ENCODE results near the gene CNN1.

The CNN1 gene

GRCh38 chr19:11586331-11586730 is 47.7 kb downstream of the CNN1 start:
- H3K27ac ChIP-seq (ENCODE audit: low read depth, low read length): no peak overlapping the region
- no peaks in the 10 kb centered on the region for H3K9me2 ChIP-seq (replicated peaks; ENCODE audit: insufficient read depth, low read length)

GRCh38 chr19:11587302-11587974 is 48.8 kb downstream of the CNN1 start:
- Histone ChIP-seq H3K4me2 (ENCODE audit: low read depth, low read length, poor library complexity, severe bottlenecking) (no peak overlapping the region), H3K4me3 (ENCODE audit: insufficient read depth, low read length, poor library complexity, severe bottlenecking) (no peak overlapping the region), H3K9me2 (replicated peaks; ENCODE audit: insufficient read depth, low read length) (no peaks in the 10 kb centered on the region), H3K36me3 (ENCODE audit: low read length) (no peaks in the 10 kb centered on the region), H3K27ac (ENCODE audit: low read depth, low read length) (0 out of 2 replicates have a peak overlapping the region, but pooled peaks have one; percentile 23), H3K9me3 (ENCODE audit: insufficient read depth, low read length) (no peaks in the 10 kb centered on the region), H3K27me3 (ENCODE audit: low read length) (no peaks in the 10 kb centered on the region), H3K9ac (ENCODE audit: low read length) (no peak overlapping the region), H3K79me2 (ENCODE audit: insufficient read depth, low read length) (no peaks in the 10 kb centered on the region), H2AFZ (ENCODE audit: low read depth, low read length, severe bottlenecking) (no peak overlapping the region), H4K20me1 (ENCODE audit: low read depth, low read length) (no peaks in the 10 kb centered on the region), H3F3A (ENCODE audit: insufficient read depth) (no peaks in the 10 kb centered on the region; the same call in 1 of the 2 replicates)
- TF ChIP-seq, protein P1, sequence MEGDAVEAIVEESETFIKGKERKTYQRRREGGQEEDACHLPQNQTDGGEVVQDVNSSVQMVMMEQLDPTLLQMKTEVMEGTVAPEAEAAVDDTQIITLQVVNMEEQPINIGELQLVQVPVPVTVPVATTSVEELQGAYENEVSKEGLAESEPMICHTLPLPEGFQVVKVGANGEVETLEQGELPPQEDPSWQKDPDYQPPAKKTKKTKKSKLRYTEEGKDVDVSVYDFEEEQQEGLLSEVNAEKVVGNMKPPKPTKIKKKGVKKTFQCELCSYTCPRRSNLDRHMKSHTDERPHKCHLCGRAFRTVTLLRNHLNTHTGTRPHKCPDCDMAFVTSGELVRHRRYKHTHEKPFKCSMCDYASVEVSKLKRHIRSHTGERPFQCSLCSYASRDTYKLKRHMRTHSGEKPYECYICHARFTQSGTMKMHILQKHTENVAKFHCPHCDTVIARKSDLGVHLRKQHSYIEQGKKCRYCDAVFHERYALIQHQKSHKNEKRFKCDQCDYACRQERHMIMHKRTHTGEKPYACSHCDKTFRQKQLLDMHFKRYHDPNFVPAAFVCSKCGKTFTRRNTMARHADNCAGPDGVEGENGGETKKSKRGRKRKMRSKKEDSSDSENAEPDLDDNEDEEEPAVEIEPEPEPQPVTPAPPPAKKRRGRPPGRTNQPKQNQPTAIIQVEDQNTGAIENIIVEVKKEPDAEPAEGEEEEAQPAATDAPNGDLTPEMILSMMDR (IDR thresholded peaks at IDR 0.05; ENCODE audit: insufficient read depth, low read length, poor library complexity, severe bottlenecking): peak; percentile 84
- TF ChIP-seq EZH2phosphoT487 (conservative IDR thresholded peaks at IDR 0.05; ENCODE audit: low read length): no peak

More at GRCh38 chr19:11586331-11586730, 47.7 kb downstream of the CNN1 start:
- Histone ChIP-seq H3K79me2 (ENCODE audit: insufficient read depth, low read length) (no peaks in the 10 kb centered on the region), H2AFZ (ENCODE audit: low read depth, low read length, severe bottlenecking) (no peak overlapping the region), H4K20me1 (ENCODE audit: low read depth, low read length) (no peaks in the 10 kb centered on the region), H3K4me3 (ENCODE audit: insufficient read depth, low read length, poor library complexity, severe bottlenecking) (no peak overlapping the region), H3K9ac (ENCODE audit: low read length) (no peak overlapping the region), H3K9me3 (ENCODE audit: insufficient read depth, low read length) (no peaks in the 10 kb centered on the region), H3K4me2 (ENCODE audit: low read depth, low read length, poor library complexity, severe bottlenecking) (no peak overlapping the region), H3F3A (ENCODE audit: insufficient read depth) (peaks cover 10% of the 10 kb centered on the region), H3K27me3 (ENCODE audit: low read length) (no peaks in the 10 kb centered on the region), H3K36me3 (ENCODE audit: low read length) (no peaks in the 10 kb centered on the region)
- no peak for TF ChIP-seq EZH2phosphoT487 (conservative IDR thresholded peaks at IDR 0.05; ENCODE audit: low read length)
- TF ChIP-seq, protein P1 (IDR thresholded peaks at IDR 0.05; ENCODE audit: insufficient read depth, low read length, poor library complexity, severe bottlenecking): no peak

GRCh38 chr19:11587975-11588631 is 49.5 kb downstream of the CNN1 start:
- H4K20me1 ChIP-seq (ENCODE audit: low read depth, low read length): no peaks in the 10 kb centered on the region
- H3K27ac ChIP-seq (ENCODE audit: low read depth, low read length): no peak overlapping the region
- no peaks in the 10 kb centered on the region; the same call in 1 of the 2 replicates for H3F3A ChIP-seq (ENCODE audit: insufficient read depth)
- no peaks in the 10 kb centered on the region for H3K36me3 ChIP-seq (ENCODE audit: low read length)
- no peak overlapping the region for H3K9ac ChIP-seq (ENCODE audit: low read length)
- no peak overlapping the region for H3K4me2 ChIP-seq (ENCODE audit: low read depth, low read length, poor library complexity, severe bottlenecking)
- no peak overlapping the region for H3K4me3 ChIP-seq (ENCODE audit: insufficient read depth, low read length, poor library complexity, severe bottlenecking)
- TF ChIP-seq, protein P1 (IDR thresholded peaks at IDR 0.05; ENCODE audit: insufficient read depth, low read length, poor library complexity, severe bottlenecking): peak; percentile 6
- TF ChIP-seq EZH2phosphoT487 (conservative IDR thresholded peaks at IDR 0.05; ENCODE audit: low read length): no peak
- no peaks in the 10 kb centered on the region for H3K9me3 ChIP-seq (ENCODE audit: insufficient read depth, low read length)
- H3K9me2 ChIP-seq (replicated peaks; ENCODE audit: insufficient read depth, low read length): no peaks in the 10 kb centered on the region
- H2AFZ ChIP-seq (ENCODE audit: low read depth, low read length, severe bottlenecking): no peak overlapping the region
- H3K27me3 ChIP-seq (ENCODE audit: low read length): no peaks in the 10 kb centered on the region
- H3K79me2 ChIP-seq (ENCODE audit: insufficient read depth, low read length): no peaks in the 10 kb centered on the region
